Activated CD8-positive, alpha-beta memory T cell treated with anti-CD3 and anti-CD28 coated beads, Interleukin-2, amount 50 U/mL, for 48 hours (primary cell): ENCODE data around the gene SEZ6.

ENCODE experiments used
- DNase-seq: peaks from one replicate; pipeline ENCODE4 v3.0.0-alpha.2; 2020

The SEZ6 gene

GRCh38 chr17:28970879-28971278 lies 35.0 kb downstream of the SEZ6 start:
- no peak for DNase-seq

GRCh38 chr17:28969706-28970393 lies 36.0 kb downstream of the SEZ6 start:
- no peak for DNase-seq

GRCh38 chr17:28968914-28969295 lies 36.9 kb downstream of the SEZ6 start:
- no peak for DNase-seq

- DNase-seq: no peak
These were observed 37.5 kb downstream of the SEZ6 start for GRCh38 chr17:28968231-28968913.

GRCh38 chr17:28967221-28968135 lies 38.4 kb downstream of the SEZ6 start:
- no peak for DNase-seq

- DNase-seq: no peak
These were observed 42.0 kb downstream of the SEZ6 start for GRCh38 chr17:28963841-28964240.

- no peak for DNase-seq
These were observed 42.7 kb downstream of the SEZ6 start for GRCh38 chr17:28963055-28963611.

- DNase-seq: no peak
These were observed 44.4 kb downstream of the SEZ6 start for GRCh38 chr17:28961391-28961790.

GRCh38 chr17:28960256-28961061 lies 45.4 kb downstream of the SEZ6 start:
- DNase-seq: no peak

- DNase-seq: no peak
These were observed 46.4 kb downstream of the SEZ6 start for GRCh38 chr17:28959471-28959871.

- no peak for DNase-seq
These were observed 46.9 kb downstream of the SEZ6 start for GRCh38 chr17:28958820-28959455.

- DNase-seq: no peak
These were observed 47.9 kb downstream of the SEZ6 start for GRCh38 chr17:28957992-28958355.

- DNase-seq: no peak
These were observed 48.4 kb downstream of the SEZ6 start for GRCh38 chr17:28957277-28957991.

- no peak for DNase-seq
These were observed 49.0 kb downstream of the SEZ6 start for GRCh38 chr17:28956861-28957260.

GRCh38 chr17:28956112-28956511 lies 49.7 kb downstream of the SEZ6 start:
- DNase-seq: no peak

GRCh38 chr17:28955408-28955807 lies 50.4 kb downstream of the SEZ6 start:
- no peak for DNase-seq

GRCh38 chr17:28954886-28955285 lies 50.9 kb downstream of the SEZ6 start:
- DNase-seq: no peak

- DNase-seq: peak; percentile 70
These were observed 52.3 kb downstream of the SEZ6 start for GRCh38 chr17:28953444-28954118.

- DNase-seq: peak; percentile 92
These were observed 53.5 kb downstream of the SEZ6 start for GRCh38 chr17:28951991-28952975.
